Measurements from ENCODE around the gene KCNH5.

DNA sequence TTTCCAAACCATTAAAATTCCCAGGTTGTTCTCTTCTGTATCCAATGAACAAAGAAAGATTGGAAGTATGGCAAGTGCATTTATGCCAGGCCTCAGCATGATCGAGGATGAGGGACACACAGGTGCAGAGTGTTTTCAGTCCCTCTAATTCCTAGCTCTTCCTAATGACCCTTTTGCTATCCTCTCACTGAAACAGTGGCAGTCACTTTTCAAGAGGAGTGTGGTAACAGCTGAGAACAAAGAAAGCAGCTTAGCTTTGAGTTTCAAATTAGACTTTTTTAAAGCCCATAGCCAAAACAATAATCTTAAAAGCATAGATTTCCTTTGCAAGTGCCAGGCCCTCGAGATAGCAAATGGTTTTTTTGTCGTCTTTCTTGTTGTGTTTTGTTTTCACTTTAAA is 110.8 kb downstream of the KCNH5 start:
- TF ChIP-seq TAF1 (IDR thresholded peaks at IDR 0.05; ENCODE audit: borderline replicate concordance, low read depth, low read length) (no peak), POLR2AphosphoS5 (IDR thresholded peaks at IDR 0.05; ENCODE audit: low read depth, low read length) (no peak), RAD21 (IDR thresholded peaks at IDR 0.05; ENCODE audit: low read length) (no peak), RCOR1 (IDR thresholded peaks at IDR 0.05; ENCODE audit: low read length) (no peak), CHD2 (IDR thresholded peaks at IDR 0.05; ENCODE audit: low read length, partially characterized antibody) (no peak), FOXJ3 (CRISPR knock-in tag; IDR thresholded peaks at IDR 0.05) (no peak), GABPA (IDR thresholded peaks at IDR 0.05; ENCODE audit: low read depth) (no peak), TCF12 (IDR thresholded peaks at IDR 0.05) (no peak), JUND (IDR thresholded peaks at IDR 0.05) (no peak), MXI1 (IDR thresholded peaks at IDR 0.05; ENCODE audit: low read depth, low read length) (no peak)
- TF ChIP-seq, protein P1, sequence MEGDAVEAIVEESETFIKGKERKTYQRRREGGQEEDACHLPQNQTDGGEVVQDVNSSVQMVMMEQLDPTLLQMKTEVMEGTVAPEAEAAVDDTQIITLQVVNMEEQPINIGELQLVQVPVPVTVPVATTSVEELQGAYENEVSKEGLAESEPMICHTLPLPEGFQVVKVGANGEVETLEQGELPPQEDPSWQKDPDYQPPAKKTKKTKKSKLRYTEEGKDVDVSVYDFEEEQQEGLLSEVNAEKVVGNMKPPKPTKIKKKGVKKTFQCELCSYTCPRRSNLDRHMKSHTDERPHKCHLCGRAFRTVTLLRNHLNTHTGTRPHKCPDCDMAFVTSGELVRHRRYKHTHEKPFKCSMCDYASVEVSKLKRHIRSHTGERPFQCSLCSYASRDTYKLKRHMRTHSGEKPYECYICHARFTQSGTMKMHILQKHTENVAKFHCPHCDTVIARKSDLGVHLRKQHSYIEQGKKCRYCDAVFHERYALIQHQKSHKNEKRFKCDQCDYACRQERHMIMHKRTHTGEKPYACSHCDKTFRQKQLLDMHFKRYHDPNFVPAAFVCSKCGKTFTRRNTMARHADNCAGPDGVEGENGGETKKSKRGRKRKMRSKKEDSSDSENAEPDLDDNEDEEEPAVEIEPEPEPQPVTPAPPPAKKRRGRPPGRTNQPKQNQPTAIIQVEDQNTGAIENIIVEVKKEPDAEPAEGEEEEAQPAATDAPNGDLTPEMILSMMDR (IDR thresholded peaks at IDR 0.05): no peak
- TF ChIP-seq, protein P2, sequence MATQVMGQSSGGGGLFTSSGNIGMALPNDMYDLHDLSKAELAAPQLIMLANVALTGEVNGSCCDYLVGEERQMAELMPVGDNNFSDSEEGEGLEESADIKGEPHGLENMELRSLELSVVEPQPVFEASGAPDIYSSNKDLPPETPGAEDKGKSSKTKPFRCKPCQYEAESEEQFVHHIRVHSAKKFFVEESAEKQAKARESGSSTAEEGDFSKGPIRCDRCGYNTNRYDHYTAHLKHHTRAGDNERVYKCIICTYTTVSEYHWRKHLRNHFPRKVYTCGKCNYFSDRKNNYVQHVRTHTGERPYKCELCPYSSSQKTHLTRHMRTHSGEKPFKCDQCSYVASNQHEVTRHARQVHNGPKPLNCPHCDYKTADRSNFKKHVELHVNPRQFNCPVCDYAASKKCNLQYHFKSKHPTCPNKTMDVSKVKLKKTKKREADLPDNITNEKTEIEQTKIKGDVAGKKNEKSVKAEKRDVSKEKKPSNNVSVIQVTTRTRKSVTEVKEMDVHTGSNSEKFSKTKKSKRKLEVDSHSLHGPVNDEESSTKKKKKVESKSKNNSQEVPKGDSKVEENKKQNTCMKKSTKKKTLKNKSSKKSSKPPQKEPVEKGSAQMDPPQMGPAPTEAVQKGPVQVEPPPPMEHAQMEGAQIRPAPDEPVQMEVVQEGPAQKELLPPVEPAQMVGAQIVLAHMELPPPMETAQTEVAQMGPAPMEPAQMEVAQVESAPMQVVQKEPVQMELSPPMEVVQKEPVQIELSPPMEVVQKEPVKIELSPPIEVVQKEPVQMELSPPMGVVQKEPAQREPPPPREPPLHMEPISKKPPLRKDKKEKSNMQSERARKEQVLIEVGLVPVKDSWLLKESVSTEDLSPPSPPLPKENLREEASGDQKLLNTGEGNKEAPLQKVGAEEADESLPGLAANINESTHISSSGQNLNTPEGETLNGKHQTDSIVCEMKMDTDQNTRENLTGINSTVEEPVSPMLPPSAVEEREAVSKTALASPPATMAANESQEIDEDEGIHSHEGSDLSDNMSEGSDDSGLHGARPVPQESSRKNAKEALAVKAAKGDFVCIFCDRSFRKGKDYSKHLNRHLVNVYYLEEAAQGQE (IDR thresholded peaks at IDR 0.05; ENCODE audit: low read depth, low read length): no peak
- TF ChIP-seq, protein P3, sequence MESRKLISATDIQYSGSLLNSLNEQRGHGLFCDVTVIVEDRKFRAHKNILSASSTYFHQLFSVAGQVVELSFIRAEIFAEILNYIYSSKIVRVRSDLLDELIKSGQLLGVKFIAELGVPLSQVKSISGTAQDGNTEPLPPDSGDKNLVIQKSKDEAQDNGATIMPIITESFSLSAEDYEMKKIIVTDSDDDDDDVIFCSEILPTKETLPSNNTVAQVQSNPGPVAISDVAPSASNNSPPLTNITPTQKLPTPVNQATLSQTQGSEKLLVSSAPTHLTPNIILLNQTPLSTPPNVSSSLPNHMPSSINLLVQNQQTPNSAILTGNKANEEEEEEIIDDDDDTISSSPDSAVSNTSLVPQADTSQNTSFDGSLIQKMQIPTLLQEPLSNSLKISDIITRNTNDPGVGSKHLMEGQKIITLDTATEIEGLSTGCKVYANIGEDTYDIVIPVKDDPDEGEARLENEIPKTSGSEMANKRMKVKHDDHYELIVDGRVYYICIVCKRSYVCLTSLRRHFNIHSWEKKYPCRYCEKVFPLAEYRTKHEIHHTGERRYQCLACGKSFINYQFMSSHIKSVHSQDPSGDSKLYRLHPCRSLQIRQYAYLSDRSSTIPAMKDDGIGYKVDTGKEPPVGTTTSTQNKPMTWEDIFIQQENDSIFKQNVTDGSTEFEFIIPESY (IDR thresholded peaks at IDR 0.05; ENCODE audit: borderline replicate concordance, low read depth): no peak

All from SK-N-SH (cell line).